Sigmoid colon (tissue), 4 donors: ENCODE data around the gene FAM111A.

Experiments
- CTCF ChIP-seq, 4 experiments: fragments of 450-650 bp in 3 of 4; fragments of 200-600 bp in 1 of 4; IDR thresholded peaks; one replicate each; pipeline ENCODE4 v1.5.1; 2016 to 2019; ENCODE audit warnings: antibody characterized with exemption in 4 of 4, mild to moderate bottlenecking in 3 of 4, moderate library complexity in 2 of 4
- EP300 ChIP-seq, 4 donors: sonication (generic); formaldehyde crosslinking; IDR thresholded peaks; one replicate each; pipeline ENCODE4 v1.6.1; 2017; ENCODE audit warnings: antibody characterized with exemption in 4 of 4
- POLR2A ChIP-seq, 2 donors: fragments of 450-650 bp; IDR thresholded peaks; one replicate each; pipeline ENCODE4 v1.6.1; 2016; ENCODE audit warnings: antibody characterized with exemption in 2 of 2, mild to moderate bottlenecking in 2 of 2, moderate library complexity in 2 of 2

GRCh38 chr11:59201353-59201752 lies 58.7 kb downstream of the FAM111A start:
- no peak for TF ChIP-seq CTCF (IDR thresholded peaks at IDR 0.05)
- TF ChIP-seq POLR2A (IDR thresholded peaks at IDR 0.05): no peak
- no peak for TF ChIP-seq EP300 (IDR thresholded peaks at IDR 0.05)
